Neuronal stem cell (in vitro differentiated cells): ENCODE results near the gene MCU.
"Not testable (repeated sequence)": the region's sequence is repeated elsewhere in the genome, so short reads cannot be mapped to it uniquely, and the experiment has no call there.

Experiments
- DNase-seq: peaks from one replicate; pipeline ENCODE4 v3.0.0-alpha.2; 2013; ENCODE audit warnings: low spot score
- H2AFZ ChIP-seq: one replicate; pipeline ENCODE4 v1.6.1; 2013; ENCODE audit warnings: mild to moderate bottlenecking, low read length, inconsistent platforms
- H2AK5ac ChIP-seq: 2 replicates; pipeline ENCODE4 v1.6.1; 2013; ENCODE audit warnings: low read depth, mild to moderate bottlenecking, inconsistent platforms, low read length, moderate library complexity, mixed read lengths
- H2BK120ac ChIP-seq: 2 replicates; pipeline ENCODE4 v1.6.1; 2013; ENCODE audit warnings: low read depth, mild to moderate bottlenecking, inconsistent platforms, low read length, moderate library complexity, mixed read lengths
- H2BK12ac ChIP-seq: one replicate; pipeline ENCODE4 v1.6.1; 2013; ENCODE audit warnings: low read length, inconsistent platforms
- H2BK15ac ChIP-seq: 2 replicates; pipeline ENCODE4 v1.6.1; 2013; ENCODE audit warnings: mild to moderate bottlenecking, low read length, inconsistent platforms, mixed read lengths
- H2BK5ac ChIP-seq: one replicate; pipeline ENCODE4 v1.6.1; 2013; ENCODE audit warnings: inconsistent platforms, mild to moderate bottlenecking, low read length, moderate library complexity
- H3K14ac ChIP-seq: one replicate; pipeline ENCODE4 v1.6.1; 2013; ENCODE audit warnings: low read length, inconsistent platforms
- H3K18ac ChIP-seq: 2 replicates; pipeline ENCODE4 v1.6.1; 2013; ENCODE audit warnings: low read length, inconsistent platforms
- H3K23ac ChIP-seq: 2 replicates; pipeline ENCODE4 v1.6.1; 2013; ENCODE audit warnings: low read depth, mild to moderate bottlenecking, mixed read lengths, low read length, inconsistent platforms; ENCODE audit not compliant: poor library complexity
- H3K27ac ChIP-seq: replicated peaks from 3 replicates; pipeline ENCODE4 v1.5.1; 2013; ENCODE audit warnings: low read length, inconsistent platforms
- H3K27me3 ChIP-seq, 3 experiments: 2 replicates each; pipeline ENCODE4 v1.6.1; 2013; ENCODE audit warnings: low read length in 3 of 3, mild to moderate bottlenecking in 2 of 3, inconsistent platforms in 1 of 3, low read depth in 1 of 3, mixed read lengths in 1 of 3, moderate library complexity in 1 of 3; ENCODE audit not compliant: control insufficient read depth in 3 of 3, insufficient read depth in 3 of 3
- H3K36me3 ChIP-seq, 2 donors: replicated peaks in 1 of 2; 2 replicates each; pipeline ENCODE4 v1.6.1; 2013; ENCODE audit warnings: low read length in 2 of 2; ENCODE audit not compliant: control insufficient read depth in 2 of 2, insufficient read depth in 2 of 2
- H3K4ac ChIP-seq: 2 replicates; pipeline ENCODE4 v1.6.1; 2013; ENCODE audit warnings: inconsistent platforms, mild to moderate bottlenecking, low read length, moderate library complexity
- H3K4me1 ChIP-seq, 2 donors: 1 replicate in 1 of 2; 2 replicates in 1 of 2; pipeline ENCODE4 v1.6.1; 2013; ENCODE audit warnings: low read length in 2 of 2, low read depth in 1 of 2; ENCODE audit not compliant: control insufficient read depth in 2 of 2, insufficient read depth in 1 of 2
- H3K4me2 ChIP-seq: one replicate; pipeline ENCODE4 v1.6.1; 2013; ENCODE audit warnings: mild to moderate bottlenecking, low read length, inconsistent platforms; ENCODE audit not compliant: insufficient read depth, poor library complexity, severe bottlenecking
- H3K4me3 ChIP-seq, 2 donors: 2 replicates each; pipeline ENCODE4 v1.5.1; 2013; ENCODE audit warnings: low read length in 2 of 2, mild to moderate bottlenecking in 2 of 2, inconsistent platforms in 1 of 2, moderate library complexity in 1 of 2
- H3K79me1 ChIP-seq: one replicate; pipeline ENCODE4 v1.6.1; 2013; ENCODE audit warnings: low read depth, mild to moderate bottlenecking, inconsistent platforms, low read length, moderate library complexity
- H3K9ac ChIP-seq: one replicate; pipeline ENCODE4 v1.6.1; 2013; ENCODE audit warnings: mild to moderate bottlenecking, low read depth, low read length, inconsistent platforms; ENCODE audit not compliant: poor library complexity
- H3K9me3 ChIP-seq, 2 donors: replicated peaks in 1 of 2; 2 replicates each; pipeline versions ENCODE3 to v1.6.1; 2013; ENCODE audit warnings: low read length in 2 of 2, mild to moderate bottlenecking in 2 of 2, inconsistent platforms in 1 of 2, low read depth in 1 of 2, mixed read lengths in 1 of 2, moderate library complexity in 1 of 2; ENCODE audit not compliant: control insufficient read depth in 2 of 2, insufficient read depth in 1 of 2
- H4K8ac ChIP-seq: one replicate; pipeline ENCODE4 v1.6.1; 2013; ENCODE audit warnings: low read depth, mild to moderate bottlenecking, inconsistent platforms, low read length, moderate library complexity
- H4K91ac ChIP-seq: one replicate; pipeline ENCODE4 v1.6.1; 2013; ENCODE audit warnings: low read length, low read depth, mild to moderate bottlenecking, inconsistent platforms; ENCODE audit not compliant: poor library complexity
- WGBS, 2 donors: extraction: QIAGEN DNeasy Blood & Tissue Kit; methylation state at CpG; one replicate each; pipeline ENCODE4 v1.1.7; 2013; ENCODE audit warnings: missing lambda C conversion rate in 2 of 2, mixed read lengths in 1 of 2; ENCODE audit not compliant: insufficient read length in 2 of 2, insufficient replicate concordance in 1 of 2; ENCODE audit errors: extremely low coverage in 2 of 2; 5-methylcytosine and 5-hydroxymethylcytosine counted together

MCU gene

DNA sequence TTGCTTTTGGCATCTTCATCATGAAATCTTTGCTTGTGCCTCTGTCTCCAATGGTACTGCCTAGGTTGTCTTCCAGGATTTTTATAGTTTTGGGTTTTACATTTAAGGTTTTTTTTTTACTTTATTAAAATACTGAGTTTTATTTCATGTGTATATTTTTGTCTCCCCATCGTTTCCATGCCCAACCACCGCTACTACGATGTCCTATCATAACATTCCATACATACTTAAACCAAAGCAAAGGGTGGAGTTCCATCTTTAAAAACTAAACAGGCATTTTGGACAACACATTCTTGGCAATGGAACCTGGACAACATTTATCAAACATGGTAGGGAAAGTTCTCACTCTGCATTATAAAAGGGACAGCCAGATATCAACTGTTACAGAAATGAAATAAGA lies 225.3 kb downstream of the MCU start:
- H3K79me1 ChIP-seq, H3K4me3 ChIP-seq, H4K8ac ChIP-seq, H2AFZ ChIP-seq, H3K4me2 ChIP-seq, H4K91ac ChIP-seq, H3K27me3 ChIP-seq, H2BK15ac ChIP-seq, H3K36me3 ChIP-seq, H3K14ac ChIP-seq, H3K18ac ChIP-seq, H2BK120ac ChIP-seq, H3K23ac ChIP-seq, DNase-seq, H2BK5ac ChIP-seq, H2AK5ac ChIP-seq, H3K4ac ChIP-seq, H3K4me1 ChIP-seq, H3K9ac ChIP-seq, H3K27ac ChIP-seq, H2BK12ac ChIP-seq: not testable (repeated sequence)
- no CpG with 5 or more reads among the region's 3 CpGs for WGBS, 2 donors
- H3K9me3 ChIP-seq: peaks cover 0 to 11% of the 10 kb centered on the region in 2 donors

DNA sequence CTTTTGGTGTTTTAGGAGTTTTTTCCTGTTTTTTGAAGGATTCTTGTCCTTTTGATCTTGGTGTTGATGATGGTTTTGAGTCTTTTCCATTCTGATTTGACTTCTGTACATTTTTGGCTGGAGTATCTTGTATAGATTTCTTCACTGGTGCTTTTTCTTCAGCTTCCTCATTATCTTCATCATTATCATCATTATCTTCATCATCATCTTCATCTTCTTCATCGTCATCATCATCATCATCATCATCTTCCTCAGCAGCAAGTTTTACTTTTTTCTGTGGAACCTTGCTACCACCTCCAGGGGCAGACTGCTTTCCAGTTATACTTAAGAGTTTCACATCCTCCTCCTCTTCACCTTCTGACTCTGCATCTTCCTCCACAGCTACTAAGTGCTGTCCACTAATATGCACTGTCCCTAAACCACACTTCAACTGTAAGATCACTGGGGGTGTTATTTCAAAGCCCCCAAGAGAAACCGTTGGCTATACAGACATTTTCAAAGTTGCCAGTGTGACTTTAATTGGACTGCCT lies 225.9 kb downstream of the MCU start:
- not testable (repeated sequence) for H3K14ac ChIP-seq, H4K8ac ChIP-seq, H3K27me3 ChIP-seq, H2BK5ac ChIP-seq, H3K9ac ChIP-seq, H3K27ac ChIP-seq, H3K23ac ChIP-seq, H3K36me3 ChIP-seq, H2BK15ac ChIP-seq, H3K4me2 ChIP-seq, H3K4ac ChIP-seq, H2AK5ac ChIP-seq, DNase-seq, H2BK120ac ChIP-seq, H3K4me1 ChIP-seq, H2AFZ ChIP-seq, H3K4me3 ChIP-seq, H4K91ac ChIP-seq, H3K18ac ChIP-seq, H3K79me1 ChIP-seq
- Histone ChIP-seq H2BK12ac (peak overlapping the region; percentile 8), H3K9me3 (peaks cover 0 to 11% of the 10 kb centered on the region in 2 donors)
- WGBS, 2 donors: 100% methylated on average over 1 of the region's 2 CpGs

- no peak overlapping the region for H2BK12ac ChIP-seq
- H3K4me3 ChIP-seq: no peak overlapping the region
- no peaks in the 10 kb centered on the region for H3K27me3 ChIP-seq
- H2AK5ac ChIP-seq: no peak overlapping the region
- no peak overlapping the region for H2BK120ac ChIP-seq
- no peak overlapping the region for H2BK5ac ChIP-seq
- H3K4me1 ChIP-seq: no peaks in the 10 kb centered on the region
- H3K14ac ChIP-seq: no peak overlapping the region
- no peak overlapping the region for H3K4ac ChIP-seq
- no peak for DNase-seq
- H3K4me2 ChIP-seq: no peak overlapping the region
- H3K79me1 ChIP-seq: no peaks in the 10 kb centered on the region
- no peak overlapping the region for H3K18ac ChIP-seq
- H2BK15ac ChIP-seq: no peak overlapping the region
- no peak overlapping the region for H3K9ac ChIP-seq
- no peak overlapping the region for H4K91ac ChIP-seq
- H3K36me3 ChIP-seq: no peaks in the 10 kb centered on the region
- peaks cover 0 to 11% of the 10 kb centered on the region in 2 donors for H3K9me3 ChIP-seq
- H3K23ac ChIP-seq: no peak overlapping the region
- H4K8ac ChIP-seq: no peak overlapping the region
- H2AFZ ChIP-seq: no peak overlapping the region
- H3K27ac ChIP-seq: no peak overlapping the region
- no CpG with 5 or more reads among the region's 8 CpGs for WGBS, 2 donors
These were observed 226.4 kb downstream of the MCU start for GRCh38 chr10:72918352-72918751.

- not testable (repeated sequence) for H3K18ac ChIP-seq, H3K4ac ChIP-seq, H3K36me3 ChIP-seq, H3K23ac ChIP-seq, H3K27me3 ChIP-seq, H2BK15ac ChIP-seq, H2AK5ac ChIP-seq, H2AFZ ChIP-seq, H2BK120ac ChIP-seq, H2BK5ac ChIP-seq, H3K4me1 ChIP-seq, H2BK12ac ChIP-seq, H4K91ac ChIP-seq, H3K27ac ChIP-seq, H3K14ac ChIP-seq, H3K4me2 ChIP-seq, H3K79me1 ChIP-seq, H4K8ac ChIP-seq, H3K9ac ChIP-seq, H3K4me3 ChIP-seq, DNase-seq
- H3K9me3 ChIP-seq: peaks cover 0 to 11% of the 10 kb centered on the region in 2 donors
- WGBS, 2 donors: no CpG with 5 or more reads among the region's 1 CpG
These were observed 229.3 kb downstream of the MCU start for GRCh38 chr10:72921147-72921683.
